ENCODE data around the gene ONECUT1.

DNA sequence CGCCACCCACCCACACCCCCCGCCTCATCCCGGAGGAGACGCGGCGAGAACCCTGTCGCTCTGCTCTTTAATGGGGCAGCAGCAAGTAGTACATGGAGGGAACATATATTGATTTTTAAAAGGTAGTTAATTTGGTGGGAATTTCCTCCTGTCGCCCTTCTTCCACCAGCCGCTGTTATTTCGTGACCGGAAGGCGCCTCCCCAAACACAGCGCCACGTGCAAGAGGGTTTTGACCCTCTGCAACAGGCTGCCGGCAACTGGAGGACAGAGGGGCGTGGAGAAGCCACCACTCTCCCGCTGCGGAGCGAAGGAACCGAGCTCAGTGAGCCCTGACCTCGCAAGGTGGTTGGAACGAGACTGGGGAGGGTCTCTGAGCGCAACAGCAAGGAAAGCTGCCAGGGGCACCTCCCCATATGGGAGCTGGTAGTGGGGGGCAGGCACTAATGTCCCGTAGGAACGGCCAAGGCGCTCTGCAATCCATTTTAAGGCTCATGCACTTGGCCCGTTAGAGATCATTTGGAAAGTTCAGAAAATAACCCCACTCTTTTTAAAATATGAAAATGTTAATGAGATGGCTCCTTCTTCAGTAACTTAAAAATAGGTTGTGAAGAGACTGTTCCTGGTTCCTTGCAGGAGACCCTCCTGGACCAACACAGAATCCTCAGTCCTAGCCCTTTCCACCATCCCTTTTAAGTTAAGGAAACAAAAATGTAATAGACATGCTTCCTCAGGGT is 4.3 kb downstream of the ONECUT1 start:
- TF ChIP-seq, protein P1, sequence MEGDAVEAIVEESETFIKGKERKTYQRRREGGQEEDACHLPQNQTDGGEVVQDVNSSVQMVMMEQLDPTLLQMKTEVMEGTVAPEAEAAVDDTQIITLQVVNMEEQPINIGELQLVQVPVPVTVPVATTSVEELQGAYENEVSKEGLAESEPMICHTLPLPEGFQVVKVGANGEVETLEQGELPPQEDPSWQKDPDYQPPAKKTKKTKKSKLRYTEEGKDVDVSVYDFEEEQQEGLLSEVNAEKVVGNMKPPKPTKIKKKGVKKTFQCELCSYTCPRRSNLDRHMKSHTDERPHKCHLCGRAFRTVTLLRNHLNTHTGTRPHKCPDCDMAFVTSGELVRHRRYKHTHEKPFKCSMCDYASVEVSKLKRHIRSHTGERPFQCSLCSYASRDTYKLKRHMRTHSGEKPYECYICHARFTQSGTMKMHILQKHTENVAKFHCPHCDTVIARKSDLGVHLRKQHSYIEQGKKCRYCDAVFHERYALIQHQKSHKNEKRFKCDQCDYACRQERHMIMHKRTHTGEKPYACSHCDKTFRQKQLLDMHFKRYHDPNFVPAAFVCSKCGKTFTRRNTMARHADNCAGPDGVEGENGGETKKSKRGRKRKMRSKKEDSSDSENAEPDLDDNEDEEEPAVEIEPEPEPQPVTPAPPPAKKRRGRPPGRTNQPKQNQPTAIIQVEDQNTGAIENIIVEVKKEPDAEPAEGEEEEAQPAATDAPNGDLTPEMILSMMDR (IDR thresholded peaks at IDR 0.05) = no peak
- TF ChIP-seq POLR2AphosphoS5 (IDR thresholded peaks at IDR 0.05) (no peak), POLR2A (IDR thresholded peaks at IDR 0.05; ENCODE audit: low read depth) (no peak)

All from esophagus muscularis mucosa (tissue), 3 donors.